HuH-7.5 (cell line): Measurements from ENCODE around the gene KCNMB2.
"Not testable (repeated sequence)": the region's sequence is repeated elsewhere in the genome, so short reads cannot be mapped to it uniquely, and the experiment has no call there.

Experiments
- DNase-seq: peaks from one replicate; pipeline ENCODE4 v3.0.0; 2011; ENCODE audit warnings: low spot score

The KCNMB2 gene

GRCh38 chr3:178519701-178520100 is 16.5 kb upstream of the KCNMB2 start:
- DNase-seq: no peak

GRCh38 chr3:178520451-178520850 is 15.8 kb upstream of the KCNMB2 start:
- DNase-seq: no peak

DNA sequence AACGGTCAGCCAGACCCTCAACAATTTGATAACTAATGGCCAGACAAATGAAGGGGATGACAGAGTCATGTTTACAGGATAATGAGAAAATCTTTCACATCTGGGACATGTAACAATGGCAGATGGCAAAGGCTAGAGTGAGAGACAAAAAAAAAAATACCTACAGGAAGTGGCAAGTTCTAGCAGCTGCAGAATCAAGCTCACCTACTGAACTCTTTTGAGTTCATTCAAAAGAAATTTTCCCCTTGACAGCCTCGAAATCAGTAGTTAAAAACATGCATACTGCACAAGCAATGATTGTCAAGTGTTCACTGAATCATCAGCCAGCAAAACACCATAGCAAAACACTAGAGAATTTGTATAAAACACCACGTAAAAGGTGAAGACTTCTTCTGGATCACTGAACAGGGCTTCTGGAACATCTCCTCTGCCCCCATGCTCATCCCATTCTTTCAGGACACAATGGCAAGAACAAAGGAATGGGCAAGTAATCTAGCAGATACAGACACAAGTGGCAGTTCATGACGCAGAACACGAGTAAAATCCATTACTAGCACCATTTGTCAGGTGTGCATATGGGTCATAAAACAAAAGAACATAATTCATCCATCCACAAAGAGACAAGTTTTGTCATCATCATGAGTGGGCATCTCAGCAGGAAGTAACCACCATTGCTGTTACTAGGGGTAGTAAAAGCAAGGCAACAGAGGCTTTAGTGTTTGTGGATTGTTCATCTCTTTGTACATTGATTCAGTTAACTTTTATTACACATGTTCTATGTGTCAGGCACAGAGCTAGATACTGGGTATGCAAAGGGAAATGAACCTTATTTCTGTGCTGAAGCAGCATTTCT is 13.8 kb upstream of the KCNMB2 start:
- no peak for DNase-seq

DNA sequence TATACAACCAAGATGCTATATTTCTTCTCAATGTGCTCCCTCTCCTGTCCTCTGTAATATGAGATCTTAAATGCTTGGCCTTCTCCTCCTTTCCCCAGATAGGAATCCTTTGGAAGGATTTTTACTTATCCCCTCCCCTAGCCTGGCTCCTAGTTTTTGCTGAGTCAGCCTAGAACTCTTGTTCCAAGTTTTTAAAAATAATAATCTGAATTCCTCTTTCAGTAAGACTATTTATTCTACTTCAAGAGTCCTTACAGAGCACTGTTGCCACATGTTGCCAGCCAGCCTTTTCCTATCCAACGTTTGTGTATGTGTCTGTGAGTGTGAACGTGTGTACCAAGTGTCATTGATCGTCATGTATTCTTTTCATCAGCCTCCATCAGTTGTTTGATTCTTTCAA is 11.0 kb upstream of the KCNMB2 start:
- no peak for DNase-seq

GRCh38 chr3:178526291-178526690 is 9.9 kb upstream of the KCNMB2 start:
- DNase-seq: no peak

DNA sequence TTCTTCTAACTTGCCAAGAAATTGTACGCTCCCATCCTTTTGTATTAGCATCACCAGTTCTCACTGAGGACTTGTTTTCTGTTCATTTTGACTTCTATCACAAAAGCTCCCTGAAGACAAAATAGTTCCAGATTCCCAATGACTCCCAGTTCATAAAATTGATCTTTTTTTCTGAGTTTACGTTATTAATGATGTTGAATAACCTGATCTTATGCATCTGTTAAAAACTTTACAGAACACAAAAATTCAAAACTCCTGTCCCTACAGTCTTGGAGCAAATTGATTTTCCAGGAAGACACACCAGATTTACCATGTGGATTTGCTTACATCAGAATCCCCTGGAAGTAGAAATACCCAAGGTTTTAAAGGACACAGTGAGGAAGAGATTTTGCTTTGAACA is 8.3 kb upstream of the KCNMB2 start:
- DNase-seq: no peak

DNA sequence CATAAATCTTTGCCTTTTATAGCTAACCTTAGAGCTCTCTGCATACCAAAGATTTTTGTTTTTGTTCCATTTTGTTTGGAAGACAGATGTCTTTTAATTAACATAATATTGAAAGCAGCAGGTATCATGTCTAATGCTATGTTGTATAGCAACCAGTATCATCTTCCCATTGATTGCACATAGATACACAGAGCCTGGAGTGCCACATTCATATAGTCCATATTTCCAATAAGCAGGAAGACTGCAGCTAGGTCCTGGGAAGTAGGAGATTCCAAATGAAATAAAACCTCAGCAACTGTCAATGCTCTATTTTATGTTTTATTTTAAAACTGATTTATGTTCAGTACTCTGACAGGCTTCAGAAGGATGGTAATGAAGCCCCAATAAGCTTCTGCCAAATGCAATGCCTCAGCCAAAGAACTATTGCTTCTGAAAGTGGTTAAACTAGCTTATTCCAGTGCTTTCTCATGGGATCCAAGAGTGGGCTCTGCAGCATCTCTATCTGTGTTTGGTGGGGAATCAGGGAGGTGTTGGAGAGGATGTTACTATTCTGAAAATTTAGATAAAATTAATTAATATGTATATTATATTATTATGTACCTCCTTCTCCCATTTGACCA is 6.5 kb upstream of the KCNMB2 start:
- no peak for DNase-seq

- DNase-seq: no peak
Observed at GRCh38 chr3:178532476-178532875, 3.8 kb upstream of the KCNMB2 start.

GRCh38 chr3:178537122-178537705 is 978 bp downstream of the KCNMB2 start:
- no peak for DNase-seq

DNA sequence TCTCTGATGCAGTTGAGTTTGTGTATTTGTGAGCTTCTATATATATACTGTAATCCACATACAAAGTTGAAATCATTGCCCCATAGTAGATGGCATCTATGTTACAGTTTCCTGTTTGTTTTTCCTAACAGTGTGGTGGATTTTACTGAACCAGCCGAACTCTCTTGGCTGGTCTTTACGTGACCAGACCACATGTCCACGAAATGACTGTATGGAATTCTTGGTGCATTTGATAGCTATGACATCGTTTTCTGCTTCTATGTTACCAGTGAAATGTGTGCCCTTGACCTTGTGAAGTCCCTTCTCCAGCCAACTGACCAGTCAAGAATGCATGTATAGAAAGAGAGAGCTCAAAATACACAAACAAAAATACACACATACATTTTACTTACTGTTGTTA is 1.8 kb downstream of the KCNMB2 start:
- DNase-seq: no peak

DNA sequence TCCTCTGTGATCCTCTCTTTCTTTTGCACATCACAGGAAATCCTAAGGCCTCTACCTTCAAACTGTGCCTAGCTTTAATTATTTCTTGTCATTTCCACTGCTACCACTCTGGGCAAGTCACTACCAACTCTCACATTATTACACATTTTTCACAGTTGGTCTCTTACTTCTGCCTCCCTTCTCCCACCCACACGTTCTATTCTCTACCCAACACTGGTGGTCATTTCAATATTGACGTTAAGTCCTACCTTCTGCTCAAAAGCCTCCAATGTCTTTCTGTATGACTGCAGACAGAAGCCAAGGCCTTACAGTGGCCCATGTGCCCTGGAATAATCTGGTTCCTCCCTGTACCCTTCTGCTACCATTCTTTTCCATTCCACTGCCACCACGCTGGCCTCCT is 3.9 kb downstream of the KCNMB2 start:
- no peak for DNase-seq

GRCh38 chr3:178545337-178545736 is 9.1 kb downstream of the KCNMB2 start:
- DNase-seq: no peak

DNA sequence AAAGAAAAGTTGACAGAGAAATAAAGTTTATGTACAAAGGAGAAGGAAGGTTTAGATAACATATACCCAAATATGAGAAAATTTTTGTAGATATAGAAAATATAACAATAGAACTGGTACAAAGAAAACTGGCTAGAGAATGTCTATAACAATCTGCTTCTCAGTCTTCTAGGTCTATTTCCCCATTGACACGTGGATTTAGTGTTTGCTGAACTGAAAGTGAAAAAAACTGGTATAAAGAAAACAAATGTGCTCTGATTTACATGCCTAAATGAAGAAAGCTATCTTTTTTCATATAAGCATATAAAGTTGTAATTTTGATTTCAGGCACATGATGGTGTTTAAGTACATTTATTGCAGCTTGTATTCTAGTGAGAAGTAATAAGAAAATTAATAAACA is 9.8 kb downstream of the KCNMB2 start:
- DNase-seq: no peak

DNA sequence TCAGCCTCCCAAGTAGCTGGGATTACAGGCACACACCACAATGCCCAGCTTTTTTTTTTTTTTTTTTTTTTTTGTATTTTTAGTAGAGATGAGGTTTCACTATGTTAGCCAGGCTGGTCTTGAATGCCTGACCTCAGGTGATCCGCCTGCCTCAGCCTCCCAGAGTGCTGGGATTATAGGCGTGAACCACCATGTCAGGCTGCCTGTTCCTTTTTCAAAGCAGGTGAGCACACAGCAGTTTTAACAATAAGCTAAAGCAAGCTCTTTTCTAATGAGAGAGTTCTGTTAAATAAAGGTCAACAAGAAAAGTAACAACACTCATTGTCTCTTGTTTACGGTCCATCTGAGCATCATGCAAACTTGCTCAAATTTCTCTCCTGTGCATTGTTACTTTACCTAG is 13.2 kb downstream of the KCNMB2 start:
- DNase-seq: not testable (repeated sequence)

- no peak for DNase-seq
Observed at GRCh38 chr3:178551916-178552321, 15.7 kb downstream of the KCNMB2 start.

DNA sequence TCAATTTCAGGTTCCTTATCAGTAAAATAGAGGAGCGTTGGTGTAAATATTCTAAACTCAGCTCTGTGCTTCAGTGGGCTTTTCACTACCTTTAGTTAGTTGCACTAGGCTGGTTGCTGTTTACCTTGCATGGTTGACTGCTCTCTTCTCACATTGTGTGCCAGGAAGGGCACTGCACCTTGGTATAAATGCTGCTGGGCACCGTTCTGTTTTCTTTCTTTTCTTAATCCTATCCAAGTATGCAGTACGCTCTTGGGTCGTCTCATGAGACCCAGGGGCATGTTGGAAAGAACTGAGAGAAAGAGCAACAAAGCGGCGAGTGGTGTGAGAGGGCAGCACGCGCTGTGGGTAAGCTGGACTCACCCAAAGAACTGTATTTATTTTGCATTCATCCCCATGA is 22.4 kb downstream of the KCNMB2 start:
- no peak for DNase-seq

DNA sequence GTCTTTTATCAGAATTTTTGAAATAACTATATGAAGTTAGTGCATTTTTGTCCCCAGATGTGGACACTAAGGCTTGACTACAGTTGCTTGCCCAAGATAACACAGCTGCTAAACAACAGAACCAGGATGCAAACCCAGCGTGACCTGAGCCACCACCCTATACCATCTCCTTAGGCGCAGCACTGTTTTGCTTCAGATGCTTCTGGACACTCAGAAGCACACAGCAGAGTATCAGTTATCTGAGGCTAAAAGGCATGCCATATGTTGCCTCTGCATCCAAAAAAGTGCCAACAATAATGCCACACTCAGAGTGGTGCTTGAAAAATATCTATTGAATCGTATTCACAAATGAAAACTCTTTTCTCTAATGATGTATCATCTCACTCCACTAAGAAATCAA is 24.5 kb downstream of the KCNMB2 start:
- no peak for DNase-seq

DNA sequence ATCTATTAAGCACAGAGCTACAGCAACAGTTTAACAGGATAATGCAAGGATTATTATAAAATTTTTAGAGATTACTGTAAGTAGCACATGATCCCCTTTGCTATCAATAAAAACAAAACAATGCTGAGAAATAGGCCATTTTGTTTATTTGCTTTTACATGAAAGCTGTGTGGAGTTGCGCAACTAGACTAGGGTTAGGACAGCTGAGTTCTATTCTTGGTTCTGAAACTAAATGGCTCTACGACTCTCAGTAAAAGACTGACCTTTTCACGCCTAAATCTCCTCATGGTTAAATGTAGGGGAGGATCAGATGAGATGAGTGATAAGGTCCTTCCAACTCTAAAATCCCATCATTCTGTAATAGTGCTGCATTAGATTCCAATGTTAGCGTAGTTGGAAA is 25.0 kb downstream of the KCNMB2 start:
- DNase-seq: no peak

GRCh38 chr3:178562143-178562946 is 26.1 kb downstream of the KCNMB2 start:
- no peak for DNase-seq

GRCh38 chr3:178562947-178563232 is 26.7 kb downstream of the KCNMB2 start:
- no peak for DNase-seq

- DNase-seq: no peak
Observed at GRCh38 chr3:178567611-178568010, 31.4 kb downstream of the KCNMB2 start.

DNA sequence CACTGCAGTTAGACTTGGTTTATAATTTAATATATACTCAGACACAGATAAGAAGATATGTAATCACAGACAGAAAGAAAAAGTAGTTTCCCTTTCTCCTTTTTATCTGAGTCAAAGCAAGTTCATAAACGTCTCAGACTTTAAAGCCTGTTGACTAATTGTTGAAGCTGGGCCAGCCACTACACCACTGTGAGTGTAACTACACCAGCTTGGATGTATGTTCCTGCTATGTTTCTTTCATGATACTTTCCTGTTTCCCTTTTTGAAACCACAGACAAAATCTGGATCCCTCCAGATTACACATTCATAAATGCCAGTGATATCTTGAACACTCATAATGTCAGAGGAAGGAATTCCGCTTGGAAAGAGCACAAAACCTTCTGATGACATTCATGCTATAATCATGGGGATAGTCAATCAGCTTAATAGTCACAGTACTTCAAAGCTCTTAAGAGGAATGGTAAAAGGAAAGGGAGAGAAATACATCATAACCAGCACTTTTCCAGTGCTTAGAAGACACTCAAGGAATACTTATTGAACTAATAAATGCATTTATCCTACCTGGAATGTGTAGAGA is 32.0 kb downstream of the KCNMB2 start:
- no peak for DNase-seq
